Activated T-helper 17 cell treated with anti-CD3 and anti-CD28 coated beads, Interleukin-2, amount 50 U/mL, for 72 hours (primary cell): ENCODE results near the gene NCAPH2. TPM values are rescaled to one million over a fixed set of nuclear protein-coding genes. Genes with fewer than 3 reads are reported as not detected.

ENCODE experiments used
- ATAC-seq: fragments of 150-1000 bp; cut with Tn5 transposase; replicated peaks from 2 replicates; pipeline ENCODE4 v1.10.0; 2021; ENCODE audit warnings: mild to moderate bottlenecking, moderate library complexity
- H3K27ac Mint-ChIP-seq: one replicate; pipeline ENCODE4 v1.8.0; 2022; ENCODE audit warnings: mixed read lengths
- H3K27me3 Mint-ChIP-seq: one replicate; pipeline ENCODE4 v1.8.0; 2022; ENCODE audit warnings: mixed read lengths
- H3K36me3 Mint-ChIP-seq: one replicate; pipeline ENCODE4 v1.8.0; 2022; ENCODE audit warnings: low read depth, mild to moderate bottlenecking, mixed read lengths
- H3K4me1 Mint-ChIP-seq: one replicate; pipeline ENCODE4 v1.8.0; 2022; ENCODE audit warnings: mixed read lengths
- H3K4me3 Mint-ChIP-seq: one replicate; pipeline ENCODE4 v1.8.0; 2022; ENCODE audit warnings: mild to moderate bottlenecking, mixed read lengths
- H3K9me3 Mint-ChIP-seq: one replicate; pipeline ENCODE4 v1.8.0; 2022; ENCODE audit warnings: mixed read lengths
- total RNA-seq, 2 donors: library from RNA; stranded (reverse); gene quantifications; one replicate each; pipeline ENCODE4 v1.2.3, GENCODE V29; 2022

NCAPH2 gene
- total RNA-seq, 2 donors from 2014 or later = 112 to 138 TPM

DNA sequence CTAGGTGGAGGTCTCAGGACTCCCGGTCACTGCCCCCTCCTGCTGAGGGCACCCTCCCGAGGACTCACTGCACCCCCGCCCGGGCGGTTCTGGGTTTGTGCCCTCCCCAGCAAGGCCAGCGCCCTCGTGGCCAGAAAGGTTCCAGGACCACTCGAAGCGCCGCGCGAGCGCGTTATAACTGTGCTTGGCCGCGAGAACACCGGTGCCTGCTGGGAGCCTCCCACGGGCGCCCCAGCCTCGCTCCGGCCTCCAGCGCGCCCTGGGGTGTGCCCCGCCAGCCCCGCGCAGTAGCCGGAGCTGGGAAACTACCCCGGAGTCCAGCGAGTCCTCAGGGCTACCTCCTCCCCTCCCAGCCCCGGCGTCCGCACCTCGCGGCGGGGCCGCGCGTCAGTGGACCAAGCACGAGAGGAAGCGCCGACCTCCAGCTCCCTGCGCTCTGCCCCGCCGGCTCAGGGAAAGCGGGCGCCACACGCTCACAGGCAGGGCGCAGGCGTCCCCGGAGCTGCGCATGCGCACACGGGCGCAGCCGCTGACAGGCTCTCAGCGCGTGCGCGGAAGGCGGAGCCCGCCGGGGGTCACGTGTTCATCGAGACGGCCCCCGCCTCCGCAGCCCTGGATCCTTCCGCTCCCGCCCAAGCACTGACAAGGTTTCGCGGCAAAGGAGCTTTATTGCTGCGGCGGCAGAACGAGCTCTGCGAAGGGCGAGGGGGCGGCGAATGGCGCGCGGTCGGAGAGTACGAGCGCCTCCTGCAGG lies 17.3 kb downstream of the NCAPH2 start, which contains the start of gene SCO2:
Gene SCO2, minus strand, starts transcription at position 495 of the 754 bp plus-strand sequence. CDS start 1,187 bp downstream, outside the sequence.
- Mint-ChIP-seq H3K9me3 (no peaks in the 10 kb centered on the region), H3K4me3 (peak within 1 kb of the TSS; percentile 90), H3K27me3 (no peaks in the 10 kb centered on the region), H3K36me3 (peaks cover 62% of the 10 kb centered on the region), H3K4me1 (peaks cover 5% of the 10 kb centered on the region), H3K27ac (peak within 1 kb of the TSS; percentile 81)
- ATAC-seq = peak; percentile 56

DNA sequence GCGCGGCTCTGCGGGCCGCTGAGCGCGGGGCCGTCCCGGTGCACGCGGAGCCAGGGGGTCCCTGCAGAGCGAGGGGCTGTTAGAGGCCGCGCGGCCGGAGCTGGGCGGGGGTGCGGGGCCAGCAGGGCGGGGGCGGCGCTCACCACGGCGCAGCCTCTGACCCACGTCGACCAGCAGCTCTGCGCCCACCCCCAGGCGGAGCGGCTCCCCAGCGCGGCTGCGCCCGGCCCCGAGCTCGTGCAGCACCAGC lies 17.8 kb downstream of the NCAPH2 start:
- Mint-ChIP-seq H3K4me3 (peak overlapping the region; percentile 90), H3K4me1 (peaks cover 5% of the 10 kb centered on the region), H3K36me3 (peaks cover 58% of the 10 kb centered on the region), H3K27ac (peak overlapping the region; percentile 81), H3K9me3 (no peaks in the 10 kb centered on the region), H3K27me3 (no peaks in the 10 kb centered on the region)
- no peak for ATAC-seq

DNA sequence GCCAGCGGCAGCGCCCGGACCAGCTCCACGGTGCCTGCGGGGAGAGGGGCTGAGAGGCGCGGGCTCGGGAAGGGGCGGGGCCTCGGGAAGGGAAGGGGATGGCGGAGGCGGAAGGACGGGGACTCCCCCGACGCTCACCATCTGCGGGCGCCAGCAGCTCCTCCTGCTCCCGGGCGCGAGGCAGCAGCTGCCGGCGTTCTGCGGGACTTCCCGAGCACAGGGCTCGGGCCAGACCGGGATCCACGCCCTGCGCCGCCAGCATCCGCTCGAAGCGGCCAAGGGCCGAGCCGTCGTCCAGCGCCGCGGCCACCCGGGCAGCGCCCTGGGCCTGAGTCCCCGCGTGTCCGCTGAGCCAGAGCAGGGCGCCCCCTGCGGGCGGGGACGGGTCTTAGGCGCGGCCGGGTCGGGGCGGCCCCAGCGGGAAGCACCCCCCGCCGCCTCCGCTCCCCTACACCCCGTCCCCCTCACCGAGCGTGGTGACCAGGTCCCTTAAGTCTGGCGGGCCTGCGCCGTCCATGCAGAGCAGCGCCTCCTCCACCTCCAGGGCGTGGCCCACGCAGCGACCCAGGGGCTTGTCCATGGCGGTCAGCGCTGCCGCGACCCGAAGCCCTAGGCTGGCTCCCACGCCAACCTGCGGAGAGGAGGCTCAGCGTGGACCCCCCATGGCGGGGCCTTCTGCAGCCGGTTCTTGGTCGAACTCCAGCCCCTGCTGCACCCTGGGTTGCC lies 18.2 kb downstream of the NCAPH2 start:
- H3K36me3 Mint-ChIP-seq = peaks cover 58% of the 10 kb centered on the region
- H3K9me3 Mint-ChIP-seq = no peaks in the 10 kb centered on the region
- ATAC-seq = peak; percentile 56
- no peaks in the 10 kb centered on the region for H3K27me3 Mint-ChIP-seq
- peak overlapping the region; percentile 90 for H3K4me3 Mint-ChIP-seq
- H3K27ac Mint-ChIP-seq = peak overlapping the region; percentile 82
- H3K4me1 Mint-ChIP-seq = peaks cover 5% of the 10 kb centered on the region

DNA sequence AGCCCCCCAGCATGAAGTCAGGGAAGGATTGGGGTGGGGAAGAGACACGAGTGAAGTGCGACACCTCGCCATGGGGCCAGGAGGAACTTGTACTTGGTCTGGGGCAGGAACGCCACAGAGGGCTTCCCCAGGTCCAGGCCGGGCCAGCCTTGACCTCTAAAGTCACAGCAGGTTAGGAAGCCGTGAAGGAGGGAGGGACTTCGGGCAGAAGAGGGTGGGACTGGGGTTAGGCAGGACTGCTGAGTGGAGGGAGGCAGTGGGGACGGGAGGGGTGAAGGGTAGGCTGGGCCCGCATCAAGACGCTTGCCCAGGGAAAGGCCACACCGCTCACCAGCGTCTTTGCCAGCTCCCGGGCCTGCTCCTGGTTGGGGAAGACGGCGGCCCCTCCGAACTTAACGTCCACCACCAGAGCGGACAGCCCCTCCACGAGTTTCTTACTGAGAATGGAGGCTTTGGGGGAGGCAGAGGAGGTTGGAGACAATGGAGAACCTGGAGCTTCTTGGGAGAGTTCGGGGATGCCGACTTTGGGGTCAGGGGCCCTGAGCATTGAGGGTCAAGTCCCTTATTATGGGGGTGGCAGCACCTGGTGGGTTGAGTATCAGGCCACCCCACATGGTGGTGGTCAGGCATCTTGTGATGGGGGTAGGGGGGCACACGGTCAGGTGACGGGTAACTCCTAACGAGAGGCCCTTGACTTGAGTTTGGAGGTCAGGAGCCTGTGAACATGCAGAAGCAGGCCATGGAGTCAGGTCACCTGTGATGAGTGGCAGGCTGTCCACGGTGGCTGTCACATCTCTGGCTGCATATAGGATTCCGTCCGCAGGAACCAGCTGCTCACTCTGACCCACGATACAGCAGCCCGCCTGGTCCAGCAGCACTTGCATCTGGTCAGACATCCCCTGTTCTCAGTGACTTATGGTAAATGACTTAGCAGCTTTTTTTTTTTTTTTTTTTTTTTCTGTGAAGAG lies 19.1 kb downstream of the NCAPH2 start:
- peak; percentile 20 for ATAC-seq
- H3K36me3 Mint-ChIP-seq = peaks cover 59% of the 10 kb centered on the region
- H3K4me1 Mint-ChIP-seq = peaks cover 5% of the 10 kb centered on the region
- H3K9me3 Mint-ChIP-seq = no peaks in the 10 kb centered on the region
- peak overlapping the region; percentile 90 for H3K4me3 Mint-ChIP-seq
- peak overlapping the region; percentile 82 for H3K27ac Mint-ChIP-seq
- H3K27me3 Mint-ChIP-seq = no peaks in the 10 kb centered on the region

DNA sequence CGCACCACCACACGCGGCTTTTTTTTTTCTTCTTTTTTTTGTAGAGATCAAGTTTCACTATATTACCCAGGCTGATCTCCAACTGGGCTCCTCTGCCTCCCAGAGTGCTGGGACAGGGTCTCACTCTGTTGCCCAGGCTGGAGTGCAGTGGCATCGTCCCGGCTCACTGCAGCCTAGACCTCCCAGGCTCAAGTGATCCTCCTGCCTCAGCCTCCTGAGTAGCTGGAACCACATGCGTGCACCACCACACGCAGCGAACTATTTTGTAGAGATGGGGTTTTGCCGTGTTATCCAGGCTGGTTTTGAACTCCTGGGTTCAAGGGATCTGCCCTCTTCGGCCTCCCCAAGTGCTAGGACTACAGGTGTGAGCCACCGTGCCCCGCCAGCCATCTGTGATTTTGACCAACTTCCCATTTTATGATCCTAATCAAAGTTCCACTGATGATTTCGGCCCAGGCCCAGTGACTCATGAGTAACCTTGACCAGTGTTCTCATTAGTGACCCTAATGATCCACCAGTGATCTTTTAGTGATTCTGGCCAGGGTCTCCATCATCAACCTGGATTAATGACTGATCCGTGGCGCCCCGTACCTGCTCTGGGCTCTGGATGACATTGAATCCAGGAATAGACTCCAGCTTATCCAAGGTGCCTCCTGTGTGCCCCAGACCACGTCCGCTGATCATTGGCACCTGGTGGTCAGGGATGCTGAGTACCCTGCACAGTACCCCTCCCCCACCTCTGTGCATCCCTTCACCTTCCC lies 20.1 kb downstream of the NCAPH2 start:
- peak overlapping the region; percentile 90 for H3K4me3 Mint-ChIP-seq
- ATAC-seq = no peak
- H3K4me1 Mint-ChIP-seq = peaks cover 12% of the 10 kb centered on the region
- no peaks in the 10 kb centered on the region for H3K27me3 Mint-ChIP-seq
- H3K9me3 Mint-ChIP-seq = no peaks in the 10 kb centered on the region
- peak overlapping the region; percentile 82 for H3K27ac Mint-ChIP-seq
- H3K36me3 Mint-ChIP-seq = peaks cover 66% of the 10 kb centered on the region

DNA sequence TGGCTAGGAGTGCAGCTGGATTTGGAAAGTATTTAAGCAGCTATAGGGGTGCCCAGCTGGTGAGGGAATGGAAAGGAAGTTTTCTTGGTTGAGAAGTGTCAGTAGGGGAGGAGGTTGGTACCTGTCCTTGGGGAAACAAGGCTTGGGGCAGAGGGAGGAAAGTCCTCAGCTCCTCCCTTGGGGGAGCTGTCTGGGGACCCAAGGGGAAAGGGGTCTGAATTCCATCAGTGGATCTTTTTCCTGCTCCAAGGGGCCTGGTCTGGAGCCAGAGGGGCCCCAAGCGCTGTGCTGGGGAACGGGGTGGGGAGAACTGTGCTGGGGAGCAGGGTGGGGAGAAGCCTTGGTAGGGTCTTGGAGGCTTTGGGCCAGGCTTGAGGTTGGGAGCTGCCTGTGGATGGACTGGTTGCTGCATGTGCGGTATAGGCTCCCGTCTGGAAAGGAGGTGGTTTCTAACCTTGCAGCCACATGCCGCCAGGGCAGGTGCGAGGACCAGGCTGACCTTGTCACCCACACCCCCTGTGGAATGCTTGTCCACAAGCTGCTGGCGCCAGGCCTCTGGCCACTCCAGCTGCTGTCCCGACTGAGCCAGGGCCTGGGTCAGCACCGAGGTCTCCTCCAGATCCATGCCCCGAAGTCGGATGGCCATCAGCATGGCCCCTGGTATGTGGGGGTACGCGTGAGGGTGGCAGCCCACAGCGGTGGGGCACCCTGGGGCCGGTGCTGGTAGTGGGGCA lies 20.8 kb downstream of the NCAPH2 start:
- no peak for ATAC-seq
- H3K4me1 Mint-ChIP-seq = peaks cover 15% of the 10 kb centered on the region
- H3K9me3 Mint-ChIP-seq = no peaks in the 10 kb centered on the region
- H3K4me3 Mint-ChIP-seq = peak overlapping the region; percentile 90
- no peaks in the 10 kb centered on the region for H3K27me3 Mint-ChIP-seq
- peak overlapping the region; percentile 82 for H3K27ac Mint-ChIP-seq
- peaks cover 65% of the 10 kb centered on the region for H3K36me3 Mint-ChIP-seq

DNA sequence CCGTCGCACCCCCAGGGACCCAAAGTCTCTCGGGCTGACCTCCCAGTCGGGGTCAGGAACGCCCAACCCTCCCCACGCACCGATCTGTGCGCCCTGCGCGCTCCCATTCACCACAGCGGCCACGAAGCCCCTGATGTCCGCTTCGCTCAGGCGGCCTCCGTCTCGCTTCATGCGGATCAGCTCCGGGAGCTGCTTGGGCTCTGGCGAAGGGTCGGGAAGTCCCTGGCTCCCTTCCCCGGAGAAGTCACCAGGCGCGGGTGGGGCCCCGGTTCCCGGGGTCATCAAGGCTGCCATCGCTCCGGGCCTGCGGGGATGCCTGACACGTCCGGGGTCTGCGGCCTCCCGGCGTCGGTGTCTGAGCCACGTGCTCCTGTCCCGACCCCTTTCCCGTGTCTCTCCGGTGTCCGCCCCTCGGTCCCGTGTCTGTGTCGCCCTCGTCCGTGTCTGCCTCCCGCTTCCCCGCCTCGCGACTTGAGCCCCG lies 21.4 kb downstream of the NCAPH2 start:
- ATAC-seq = no peak
- H3K4me3 Mint-ChIP-seq = peak overlapping the region; percentile 90
- H3K27ac Mint-ChIP-seq = no peak overlapping the region
- no peaks in the 10 kb centered on the region for H3K9me3 Mint-ChIP-seq
- peaks cover 14% of the 10 kb centered on the region for H3K4me1 Mint-ChIP-seq
- no peaks in the 10 kb centered on the region for H3K27me3 Mint-ChIP-seq
- H3K36me3 Mint-ChIP-seq = peaks cover 60% of the 10 kb centered on the region

DNA sequence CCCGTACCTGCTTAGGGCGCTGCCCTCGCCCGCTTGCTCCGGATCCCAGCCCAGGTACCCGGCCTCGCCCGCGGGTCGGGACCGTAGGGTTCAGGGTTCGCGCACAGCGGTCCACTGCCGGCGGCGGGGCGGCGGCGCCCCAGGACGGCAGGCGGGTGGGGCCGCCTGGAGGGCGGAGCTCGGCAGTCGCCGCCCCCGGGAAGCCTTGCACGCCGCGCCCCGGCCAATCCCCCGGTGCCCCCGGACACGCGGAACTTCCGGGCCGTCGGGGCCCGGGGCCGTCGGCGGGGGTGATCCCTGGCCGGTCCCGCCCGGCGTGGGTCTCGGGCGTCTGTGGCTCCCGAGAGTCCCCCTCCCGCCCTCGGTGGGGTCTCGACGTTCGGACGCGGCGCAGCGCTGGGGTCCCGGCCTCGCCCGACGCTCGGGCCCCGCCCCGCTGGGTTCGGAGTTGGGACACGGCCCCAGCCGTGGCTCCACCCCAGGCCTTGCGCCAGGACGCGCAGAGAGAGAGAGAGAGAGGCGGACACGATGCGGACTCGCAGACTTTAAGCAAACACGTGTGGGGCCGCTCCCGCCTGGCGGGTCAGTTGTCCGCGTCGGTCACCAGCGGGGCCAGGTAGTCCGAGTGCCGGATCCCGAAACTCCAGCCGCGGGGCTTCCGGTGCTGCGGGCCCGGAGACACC lies 22.0 kb downstream of the NCAPH2 start, which contains the start of gene TYMP:
Gene TYMP, minus strand, starts transcription at position 116 of the 683 bp plus-strand sequence. CDS start 303 bp downstream, outside the sequence.
- peak within 1 kb of the TSS; percentile 90 for H3K4me3 Mint-ChIP-seq
- H3K27ac Mint-ChIP-seq = peak within 1 kb of the TSS; percentile 98
- H3K36me3 Mint-ChIP-seq = peaks cover 55% of the 10 kb centered on the region
- H3K9me3 Mint-ChIP-seq = no peaks in the 10 kb centered on the region
- ATAC-seq = peak; percentile 43
- H3K4me1 Mint-ChIP-seq = peaks cover 10% of the 10 kb centered on the region
- H3K27me3 Mint-ChIP-seq = no peaks in the 10 kb centered on the region

DNA sequence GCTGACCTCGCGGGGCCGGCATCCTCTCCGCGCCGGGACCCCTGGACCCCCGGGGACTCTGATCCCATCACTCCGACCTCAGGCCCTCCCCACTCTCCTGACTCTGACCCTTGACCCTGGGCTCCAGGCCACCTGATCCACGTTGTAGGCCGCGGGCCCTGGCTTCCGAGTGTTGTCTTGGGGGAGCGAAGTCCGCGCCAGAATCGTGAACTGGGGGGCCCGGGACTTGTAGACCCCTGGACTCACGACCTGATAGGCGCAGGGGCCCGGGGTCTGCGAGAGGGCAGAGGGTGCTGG lies 22.5 kb downstream of the NCAPH2 start:
- peak overlapping the region; percentile 90 for H3K4me3 Mint-ChIP-seq
- H3K36me3 Mint-ChIP-seq = peaks cover 50% of the 10 kb centered on the region
- H3K27ac Mint-ChIP-seq = peak overlapping the region; percentile 98
- ATAC-seq = peak; percentile 11
- H3K9me3 Mint-ChIP-seq = no peaks in the 10 kb centered on the region
- H3K4me1 Mint-ChIP-seq = peaks cover 10% of the 10 kb centered on the region
- no peaks in the 10 kb centered on the region for H3K27me3 Mint-ChIP-seq

DNA sequence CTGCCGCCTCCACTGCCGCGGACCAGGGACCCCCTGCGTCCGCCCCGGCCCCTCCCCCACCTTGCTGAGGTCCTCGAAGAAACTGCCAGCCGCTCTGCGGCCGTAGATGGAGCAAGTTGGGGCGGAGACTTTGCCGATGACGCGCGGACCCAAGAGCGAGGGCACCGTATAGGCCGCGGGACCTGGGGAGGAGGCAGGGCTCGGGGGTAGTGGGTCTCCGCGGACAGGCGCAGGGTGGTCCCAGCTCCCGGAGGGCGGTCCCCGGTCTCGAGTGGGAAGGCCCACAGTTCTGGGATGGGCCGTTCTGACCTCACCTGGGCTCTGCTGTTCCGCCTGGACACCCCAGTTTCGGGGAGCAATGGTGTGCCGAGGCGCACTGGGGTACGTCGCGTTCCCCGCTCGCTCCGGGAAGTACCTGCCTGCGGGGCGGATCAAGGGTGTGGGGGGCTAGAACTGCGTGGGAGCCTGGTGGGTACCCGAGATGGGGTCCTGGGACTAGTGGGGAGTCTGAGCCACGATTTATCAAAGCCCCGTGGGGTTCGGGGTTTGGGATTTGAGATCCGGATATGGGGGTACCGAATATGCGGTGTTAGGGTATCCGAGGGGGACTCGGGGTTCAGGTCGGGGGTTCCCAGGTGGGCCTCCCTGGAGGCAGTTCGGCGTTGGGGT lies 23.0 kb downstream of the NCAPH2 start:
- peaks cover 10% of the 10 kb centered on the region for H3K4me1 Mint-ChIP-seq
- peak overlapping the region; percentile 98 for H3K27ac Mint-ChIP-seq

DNA sequence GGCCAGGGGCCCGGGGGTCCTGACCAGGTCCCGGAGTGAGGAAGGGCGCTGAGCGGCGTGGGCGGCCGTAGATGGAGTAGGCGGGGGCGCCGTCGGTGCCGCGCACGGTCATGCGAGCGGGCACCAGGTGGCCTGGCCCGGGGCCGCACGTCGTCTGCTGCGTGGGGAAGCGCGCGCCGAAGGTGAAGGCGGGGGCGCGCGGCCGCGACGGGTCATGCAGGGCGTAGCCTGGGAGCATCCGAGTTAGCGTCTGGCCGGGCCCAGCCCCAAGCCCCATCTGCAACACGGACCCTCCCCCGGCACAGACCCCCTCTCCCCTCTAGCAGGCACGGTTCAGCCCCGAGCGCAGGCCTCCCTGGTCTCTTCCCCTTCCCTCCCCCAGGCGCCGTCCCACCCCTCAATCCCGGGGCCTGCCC lies 23.5 kb downstream of the NCAPH2 start:
- Mint-ChIP-seq H3K4me1 (peaks cover 10% of the 10 kb centered on the region), H3K27me3 (no peaks in the 10 kb centered on the region), H3K36me3 (peaks cover 48% of the 10 kb centered on the region), H3K27ac (peak overlapping the region; percentile 98), H3K4me3 (peak overlapping the region; percentile 90), H3K9me3 (no peaks in the 10 kb centered on the region)
- peak; percentile 67 for ATAC-seq

More for the DNA sequence above, 23.0 kb downstream of the NCAPH2 start:
- H3K27me3 Mint-ChIP-seq = no peaks in the 10 kb centered on the region
- H3K9me3 Mint-ChIP-seq = no peaks in the 10 kb centered on the region
- H3K4me3 Mint-ChIP-seq = peak overlapping the region; percentile 90
- peak; percentile 56 for ATAC-seq
- H3K36me3 Mint-ChIP-seq = peaks cover 50% of the 10 kb centered on the region

DNA sequence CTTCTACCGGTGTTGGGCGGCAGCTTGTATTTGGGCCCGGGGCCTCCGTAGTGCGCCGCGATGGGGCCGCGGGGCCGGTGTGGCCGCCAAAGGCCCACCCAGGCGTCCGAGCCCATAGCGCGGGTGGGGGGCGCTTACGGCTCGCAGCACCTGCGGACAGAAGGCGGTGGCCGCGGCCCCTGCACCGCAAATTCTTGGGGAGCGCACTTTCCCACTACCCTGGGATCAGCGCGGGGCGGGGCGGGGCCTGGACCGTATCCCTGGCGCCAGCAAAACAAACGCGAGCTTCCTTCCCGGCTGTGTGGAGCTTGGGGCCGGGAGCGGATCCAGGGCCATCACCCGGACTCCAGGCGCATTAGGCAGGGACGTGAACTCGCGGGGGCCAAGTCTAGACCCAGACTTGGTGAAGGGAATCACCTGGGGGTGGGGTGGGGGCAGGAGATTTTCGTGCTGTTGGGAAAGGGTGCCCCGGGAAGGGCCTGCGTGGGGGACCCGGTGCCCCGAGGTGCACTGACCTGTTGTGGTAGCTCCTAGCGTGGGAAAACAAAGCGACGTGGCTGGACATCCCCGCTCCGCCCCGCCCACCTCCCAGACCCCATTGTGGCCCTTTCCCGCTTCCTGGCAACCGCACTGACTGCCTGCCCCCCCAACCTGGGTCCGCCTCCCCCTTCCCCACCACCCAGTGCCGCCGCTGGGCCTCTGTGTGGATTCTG lies 24.1 kb downstream of the NCAPH2 start:
- ATAC-seq = peak; percentile 12
- Mint-ChIP-seq H3K36me3 (peaks cover 43% of the 10 kb centered on the region), H3K27ac (peak overlapping the region; percentile 98), H3K9me3 (no peaks in the 10 kb centered on the region), H3K4me3 (peak overlapping the region; percentile 90), H3K27me3 (no peaks in the 10 kb centered on the region), H3K4me1 (peaks cover 10% of the 10 kb centered on the region)
